Vagina (tissue), 2 donors: ENCODE data around the gene FER1L5.

Experiments used
- CTCF ChIP-seq, 3 experiments: fragments of 450-650 bp in 2 of 3; fragments of 200-600 bp in 1 of 3; sonication (generic) in 1 of 3; IDR thresholded peaks; one replicate each; pipeline ENCODE4 v1.5.1; 2017 to 2019; ENCODE audit warnings: antibody characterized with exemption in 3 of 3, mild to moderate bottlenecking in 2 of 3, moderate library complexity in 2 of 3
- POLR2AphosphoS5 ChIP-seq, 2 donors: sonication (generic); formaldehyde crosslinking; IDR thresholded peaks; one replicate each; pipeline ENCODE4 v1.9.0; 2017; ENCODE audit warnings: antibody characterized with exemption in 2 of 2, mild to moderate bottlenecking in 2 of 2, low read depth in 1 of 2; ENCODE audit not compliant: insufficient read depth in 1 of 2

DNA sequence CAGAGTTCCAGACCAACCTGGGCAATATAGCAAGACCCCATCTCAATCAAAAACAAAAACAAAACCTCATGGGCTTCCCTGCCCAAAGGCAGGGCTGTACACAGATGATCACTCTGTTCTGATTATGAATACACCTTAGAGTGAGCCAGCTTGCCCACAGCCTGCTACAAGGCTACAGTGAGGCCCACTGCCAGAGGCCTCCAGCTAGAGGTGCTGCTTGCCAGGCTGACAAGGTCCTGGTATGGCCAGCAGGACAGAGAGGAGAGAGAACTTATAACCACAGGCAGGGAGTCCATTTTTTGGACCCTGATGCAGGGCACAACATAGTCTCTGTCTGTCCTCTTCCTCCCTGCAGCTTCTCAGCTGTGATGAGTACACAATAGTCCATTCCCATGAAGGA is 46.0 kb upstream of the FER1L5 start:
- TF ChIP-seq POLR2AphosphoS5 (IDR thresholded peaks at IDR 0.05; ENCODE audit: insufficient read depth in 1 of 2, low read depth in 1 of 2) (no peak), CTCF (IDR thresholded peaks at IDR 0.05) (no peak)
